EL (cell line): ENCODE measurements around the gene TMPRSS3.

ENCODE experiments used
- DNase-seq: peaks from one replicate; pipeline ENCODE4 v3.0.0-alpha.2; 2016

The TMPRSS3 gene

DNA sequence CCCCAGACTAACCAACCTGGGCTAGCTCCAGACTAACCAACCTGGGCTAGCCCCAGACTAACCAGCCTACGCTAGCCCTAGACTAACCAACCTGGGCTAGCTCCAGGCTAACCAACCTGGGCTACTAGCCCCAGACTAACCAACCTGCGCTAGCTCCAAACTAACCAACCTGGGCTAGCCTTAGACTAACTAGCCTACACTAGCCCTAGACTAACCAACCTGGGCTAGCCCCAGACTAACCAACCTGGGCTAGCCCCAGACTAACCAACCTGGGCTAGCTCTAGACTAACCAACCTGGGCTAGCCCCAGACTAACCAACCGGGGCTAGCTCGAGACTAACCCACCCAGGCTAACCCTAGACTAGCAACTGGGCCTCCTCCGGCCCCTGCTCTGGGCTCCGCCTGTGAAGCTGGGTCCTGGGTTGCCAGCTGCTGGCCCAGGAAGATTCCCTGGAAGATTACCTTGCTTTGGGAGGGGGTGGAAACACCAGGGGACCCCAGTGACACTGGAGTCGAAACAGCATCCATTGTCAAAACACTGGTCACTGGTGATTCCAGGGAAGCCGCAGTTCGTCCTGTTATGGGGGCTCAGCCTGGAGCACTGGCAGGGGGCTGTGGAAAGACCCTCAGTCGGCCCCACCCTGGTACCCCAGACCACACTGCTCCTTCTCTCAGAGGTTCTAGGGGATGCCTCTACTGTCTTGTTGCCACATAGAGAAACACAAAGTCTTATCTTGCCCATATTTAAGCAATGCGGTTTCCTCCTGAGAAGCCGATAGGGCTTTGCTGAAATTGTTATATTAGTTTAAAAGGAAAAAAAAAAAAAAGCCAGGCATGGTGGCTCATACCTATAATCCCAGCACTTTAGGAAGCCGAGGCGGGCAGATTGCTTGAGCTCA, 46.2 kb downstream of the TMPRSS3 start:
- DNase-seq: no peak

DNA sequence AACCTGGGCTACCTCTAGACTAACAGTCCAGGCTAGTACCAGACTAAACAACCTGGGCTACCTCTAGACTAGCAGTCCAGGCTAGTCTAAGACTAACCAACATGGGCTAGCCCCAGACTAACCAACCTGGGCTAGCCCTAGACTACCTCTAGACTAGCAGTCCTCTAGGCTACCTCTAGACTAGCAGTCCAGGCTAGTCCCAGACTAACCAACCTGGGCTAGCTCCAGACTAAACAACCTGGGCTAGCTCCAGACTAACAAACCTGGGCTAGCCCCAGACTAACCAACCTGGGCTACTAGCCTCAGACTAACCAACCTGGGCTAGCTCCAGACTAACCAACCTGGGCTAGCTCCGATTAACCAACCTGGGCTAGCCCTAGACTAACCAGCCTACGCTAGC, 47.1 kb downstream of the TMPRSS3 start:
- DNase-seq: no peak

DNA sequence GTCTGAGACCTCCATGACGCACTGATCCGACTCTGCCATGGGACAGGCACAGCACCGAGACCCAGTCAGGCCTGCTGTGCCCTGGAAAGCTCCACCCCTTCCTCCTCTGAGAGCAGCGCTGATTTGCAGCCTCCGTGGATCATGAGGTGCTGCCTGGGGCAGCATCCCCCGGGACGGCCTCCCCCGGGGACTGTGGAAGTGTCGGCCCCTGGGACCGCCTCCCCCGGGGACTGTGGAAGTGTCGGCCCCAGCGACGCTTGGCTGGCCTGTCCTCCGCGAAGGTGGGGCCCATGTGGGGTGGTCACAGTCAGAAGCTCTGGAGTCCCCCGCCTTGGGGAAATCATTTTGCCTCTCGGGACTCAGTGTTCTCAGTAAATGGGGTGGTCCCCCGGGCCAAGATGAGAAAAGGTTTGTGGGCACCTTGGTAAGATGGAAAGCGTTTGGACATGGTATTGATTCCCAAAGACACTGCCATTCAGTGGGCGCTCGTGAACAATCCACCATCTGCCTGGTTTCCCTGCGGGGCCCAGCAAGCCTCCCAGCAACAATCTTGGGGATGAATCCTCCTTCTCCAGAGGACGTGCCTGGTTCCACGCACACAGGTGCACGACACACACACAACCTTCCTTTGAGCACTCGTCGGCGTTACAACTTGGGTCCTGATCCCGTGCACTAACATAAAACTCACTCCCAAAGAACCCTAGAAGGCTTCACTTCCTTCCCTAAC, 48.1 kb downstream of the TMPRSS3 start:
- DNase-seq: no peak

DNA sequence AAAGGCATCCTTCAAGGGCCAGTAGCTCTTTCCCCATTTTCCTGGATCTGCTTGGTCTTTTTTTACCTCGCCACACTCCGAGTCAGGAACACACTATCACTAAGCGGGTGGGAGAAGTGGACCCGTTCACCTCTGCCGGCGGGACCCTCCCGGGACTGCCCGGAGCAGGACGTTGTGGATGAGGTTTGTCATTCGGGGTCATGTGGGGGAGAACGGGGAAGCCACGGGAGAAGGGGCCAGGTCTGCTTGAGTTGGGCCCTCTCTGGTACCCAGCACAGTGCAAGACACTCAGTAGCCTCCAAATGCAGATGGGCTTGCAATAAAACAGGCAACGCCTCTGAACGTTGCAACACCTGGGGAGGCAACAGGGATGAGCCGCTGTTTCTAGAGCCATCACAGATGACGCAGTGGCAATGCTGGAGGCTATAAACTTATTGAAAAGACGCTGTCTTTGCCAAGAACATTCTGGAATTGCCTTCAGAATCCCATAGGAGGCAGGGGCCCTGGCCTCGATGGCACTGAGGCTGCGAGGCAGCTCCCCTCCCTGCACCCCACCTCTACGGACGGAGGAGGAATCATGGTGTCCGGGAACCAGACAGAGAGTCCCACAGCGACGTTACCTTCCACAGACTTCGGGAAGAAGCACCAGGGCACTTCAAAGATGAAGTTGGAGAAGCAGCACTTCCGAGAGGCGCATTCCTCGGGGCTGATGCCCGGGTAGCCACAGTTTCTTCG, 48.8 kb downstream of the TMPRSS3 start:
- DNase-seq: no peak

DNA sequence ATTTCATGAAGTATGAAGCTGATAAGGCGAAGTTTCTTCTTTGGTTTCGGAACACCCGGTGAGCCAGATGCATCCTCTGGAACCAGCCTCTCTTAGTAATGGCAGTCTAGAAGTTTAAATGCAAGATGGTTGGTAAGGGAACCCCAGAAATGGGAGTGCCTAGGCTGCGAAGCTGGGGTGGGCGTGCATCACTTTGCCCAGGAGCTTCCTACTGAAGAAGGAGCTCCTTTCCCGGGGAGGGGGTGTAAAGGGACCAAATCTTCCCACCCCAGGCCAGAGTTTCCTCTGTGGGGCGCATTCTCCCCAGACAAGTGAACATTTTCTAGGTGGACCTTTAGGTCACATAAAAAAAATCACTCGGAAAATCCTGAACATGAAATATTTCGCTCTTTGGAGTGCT, 49.4 kb downstream of the TMPRSS3 start:
- DNase-seq: no peak

DNA sequence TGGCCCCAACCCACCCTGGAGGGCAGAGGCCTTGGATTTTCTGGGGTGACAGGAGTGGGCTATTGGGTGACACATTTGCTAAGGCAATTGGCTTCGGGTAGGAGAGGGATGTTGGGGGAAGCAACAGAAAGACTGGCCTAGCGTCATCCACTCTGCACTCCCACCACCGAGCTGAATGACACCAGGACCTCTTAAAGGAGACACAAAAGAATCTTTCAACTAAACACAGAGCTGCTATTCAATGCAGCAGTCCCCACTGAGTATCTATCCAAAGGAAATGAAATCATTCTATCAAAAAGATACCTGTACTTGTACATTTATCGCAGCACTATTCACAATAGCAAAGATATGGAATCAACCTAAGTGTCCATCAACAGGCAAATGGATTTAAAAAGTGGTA, 51.2 kb downstream of the TMPRSS3 start:
- no peak for DNase-seq

DNA sequence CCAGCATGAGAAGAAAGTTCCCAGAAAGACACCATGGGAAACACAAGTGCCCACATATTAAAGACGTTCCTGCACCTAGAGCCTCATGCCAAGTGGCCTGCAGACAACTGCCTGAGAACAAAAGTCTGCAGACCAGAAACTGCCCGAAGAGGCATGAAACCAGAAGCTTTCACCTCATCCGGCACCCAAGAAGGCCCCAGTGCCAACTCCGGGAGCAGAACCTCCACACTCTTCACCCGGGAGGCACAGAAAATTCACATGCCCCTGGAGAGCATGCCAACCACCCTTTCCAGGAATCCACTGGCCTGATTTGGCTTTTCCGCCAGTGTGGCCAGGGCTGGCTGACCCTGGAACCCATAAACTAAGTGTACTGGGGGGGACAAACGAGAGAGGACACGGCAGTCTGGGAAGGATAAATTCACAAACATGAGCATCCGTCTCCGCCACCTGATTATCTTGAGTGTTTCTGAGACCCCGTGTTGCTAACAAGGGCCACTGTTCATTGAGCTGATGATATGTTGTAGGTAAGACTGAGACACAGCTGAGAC, 51.8 kb downstream of the TMPRSS3 start:
- no peak for DNase-seq

DNA sequence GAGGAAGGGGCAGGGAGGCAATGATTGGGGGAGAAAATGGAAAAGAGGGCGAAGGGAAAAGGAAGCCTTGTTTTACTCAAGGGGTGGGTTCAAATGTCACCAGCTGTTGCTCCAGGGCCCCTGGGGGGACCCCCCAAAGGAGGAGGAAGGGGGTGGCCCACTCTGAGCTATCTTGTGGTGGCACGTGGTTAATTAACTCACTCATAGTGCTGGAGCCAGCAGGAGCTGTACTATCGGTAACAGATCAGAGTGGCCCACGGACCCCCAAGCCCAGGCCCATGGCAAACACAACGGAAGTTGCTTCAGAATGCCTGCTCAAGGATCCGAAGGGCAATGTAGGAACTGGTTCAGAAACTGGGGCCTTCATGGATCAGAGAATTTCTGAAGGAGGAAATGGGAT, 52.3 kb downstream of the TMPRSS3 start:
- no peak for DNase-seq

DNA sequence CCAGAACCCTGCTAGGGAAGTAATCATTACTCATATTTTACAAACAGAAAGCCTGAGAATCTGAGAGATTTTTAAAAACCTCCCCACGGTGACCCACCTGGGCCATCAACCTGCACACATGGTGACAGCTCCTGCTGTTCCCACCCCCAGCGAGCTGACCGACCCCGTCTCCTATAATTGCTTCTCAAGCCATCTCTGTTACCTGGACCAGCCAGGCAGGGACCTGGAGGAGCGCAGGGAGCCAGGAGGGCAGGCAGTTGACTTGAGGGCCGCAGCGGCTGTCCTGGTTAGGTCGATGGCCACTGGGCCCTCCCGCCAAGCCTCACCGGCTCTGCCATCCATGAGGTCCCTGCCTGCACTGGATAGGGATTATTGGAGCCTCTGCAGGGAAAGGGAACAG, 52.8 kb downstream of the TMPRSS3 start:
- DNase-seq: no peak

DNA sequence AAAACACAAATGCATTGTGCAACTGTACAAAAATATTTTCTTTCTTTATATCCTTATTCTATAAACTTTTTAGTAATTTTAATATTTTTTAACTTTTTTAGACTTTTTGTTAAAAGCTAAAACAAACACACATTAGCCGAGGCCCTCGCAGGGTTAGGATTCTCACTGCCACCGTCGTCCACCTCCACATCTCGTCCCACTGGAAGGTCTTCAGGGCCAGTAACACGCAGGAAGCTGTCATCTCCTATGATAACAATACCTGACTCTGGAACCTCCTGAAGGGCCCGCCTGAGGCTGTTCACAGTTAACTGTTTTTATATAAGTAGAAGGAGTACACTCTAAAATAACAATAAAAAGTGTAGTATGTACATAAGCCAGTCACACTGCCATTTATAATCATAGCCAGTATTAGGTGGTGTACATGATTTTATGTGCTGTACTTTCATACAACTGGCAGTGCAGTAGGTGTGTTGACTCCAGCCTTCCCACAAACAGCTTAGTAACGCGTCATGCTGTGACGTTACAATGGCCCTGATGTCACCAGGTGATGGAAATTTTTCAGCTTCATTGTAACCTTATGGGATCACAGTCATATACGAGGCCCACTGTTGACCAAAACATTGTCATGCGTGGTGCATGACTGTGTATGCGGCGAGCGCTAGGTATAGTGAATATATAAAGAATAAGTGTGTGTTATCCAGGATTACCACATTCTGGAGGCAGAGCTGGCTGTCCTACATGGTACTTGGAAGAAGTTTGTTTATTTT, 53.9 kb downstream of the TMPRSS3 start:
- DNase-seq: no peak

DNA sequence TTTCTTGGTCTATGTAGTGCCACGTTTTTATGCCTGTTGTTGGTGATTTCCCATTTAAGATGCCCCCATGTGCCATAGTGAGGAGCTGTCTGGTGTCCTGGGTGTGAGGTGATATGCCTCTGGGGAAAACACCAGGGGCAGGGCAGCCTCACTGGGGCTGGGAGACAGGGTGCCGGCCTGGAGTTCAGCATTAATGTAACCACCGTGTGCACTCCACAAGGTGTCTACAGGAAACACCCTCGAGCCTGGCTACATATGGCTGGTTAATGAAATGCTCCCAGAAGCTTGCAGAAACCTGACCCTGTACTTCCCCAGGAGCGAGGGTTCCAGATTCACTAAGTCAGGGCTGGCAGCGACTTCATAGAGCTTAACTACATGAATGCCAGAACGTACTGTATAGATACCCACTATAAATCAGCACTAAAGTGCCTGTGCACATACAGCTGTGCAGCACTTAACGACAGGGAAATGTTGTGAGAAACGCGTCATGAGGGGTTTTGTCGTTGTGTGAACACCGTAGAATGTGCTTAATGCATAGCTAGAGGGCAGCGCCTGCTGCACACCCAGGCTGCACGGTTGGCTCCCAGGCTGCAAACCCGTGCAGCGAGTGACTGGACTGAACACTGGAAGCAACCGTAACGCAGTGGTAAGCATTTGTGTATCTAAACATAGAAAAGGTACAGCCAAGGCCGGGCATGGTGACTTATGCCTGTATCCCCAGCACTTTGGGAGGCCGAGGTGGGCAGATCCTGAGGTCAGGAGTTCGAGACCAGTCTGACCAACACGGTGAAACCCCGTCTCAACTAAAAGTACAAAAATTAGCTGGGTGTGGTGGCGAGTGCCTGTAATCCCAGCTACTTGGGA, 55.4 kb downstream of the TMPRSS3 start:
- no peak for DNase-seq

DNA sequence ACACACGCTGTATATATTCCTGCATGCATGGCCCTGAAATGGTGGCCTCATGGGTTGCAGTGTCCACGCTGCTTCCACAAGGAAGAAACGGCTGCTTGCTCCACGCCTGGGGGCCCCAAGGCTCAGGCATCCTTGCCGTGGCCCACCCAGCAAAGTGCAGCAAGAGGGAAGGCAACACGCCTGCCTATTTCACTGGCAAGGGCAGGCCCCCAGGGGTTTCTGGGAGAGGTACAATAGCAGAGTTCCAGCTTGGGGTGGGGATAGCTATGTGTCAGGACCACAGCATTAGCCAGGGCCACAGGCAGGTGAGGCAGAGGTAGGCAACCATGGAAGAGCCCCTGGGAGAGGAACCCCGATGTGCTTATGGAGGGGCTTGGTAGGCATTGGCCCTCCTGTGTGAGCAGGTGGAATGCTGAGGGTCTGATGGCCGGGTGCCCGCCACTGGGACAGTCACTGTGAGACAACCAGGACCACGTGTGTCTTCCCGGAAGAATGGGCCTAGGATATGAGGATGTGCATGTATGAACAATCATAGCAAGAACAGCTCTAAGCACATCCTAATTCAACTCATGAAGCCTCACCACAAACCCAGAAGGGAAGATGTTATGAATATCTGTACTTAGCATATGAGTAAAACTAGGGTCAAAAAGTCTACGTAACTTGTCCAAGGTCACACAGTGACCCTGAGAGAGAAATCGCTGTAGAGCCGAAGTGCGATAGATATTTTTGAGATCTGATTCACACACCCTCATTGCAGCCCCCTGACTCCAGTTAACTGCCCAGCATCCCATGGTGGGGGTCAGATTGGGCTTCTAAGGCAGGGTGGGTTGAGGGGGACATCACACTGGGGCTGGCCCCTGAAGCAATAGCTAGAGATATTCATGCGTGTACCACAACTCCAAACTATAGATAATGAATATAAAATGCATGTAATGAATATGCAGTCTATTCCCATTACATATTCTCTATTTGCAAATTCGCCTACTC, 56.8 kb downstream of the TMPRSS3 start:
- no peak for DNase-seq

DNA sequence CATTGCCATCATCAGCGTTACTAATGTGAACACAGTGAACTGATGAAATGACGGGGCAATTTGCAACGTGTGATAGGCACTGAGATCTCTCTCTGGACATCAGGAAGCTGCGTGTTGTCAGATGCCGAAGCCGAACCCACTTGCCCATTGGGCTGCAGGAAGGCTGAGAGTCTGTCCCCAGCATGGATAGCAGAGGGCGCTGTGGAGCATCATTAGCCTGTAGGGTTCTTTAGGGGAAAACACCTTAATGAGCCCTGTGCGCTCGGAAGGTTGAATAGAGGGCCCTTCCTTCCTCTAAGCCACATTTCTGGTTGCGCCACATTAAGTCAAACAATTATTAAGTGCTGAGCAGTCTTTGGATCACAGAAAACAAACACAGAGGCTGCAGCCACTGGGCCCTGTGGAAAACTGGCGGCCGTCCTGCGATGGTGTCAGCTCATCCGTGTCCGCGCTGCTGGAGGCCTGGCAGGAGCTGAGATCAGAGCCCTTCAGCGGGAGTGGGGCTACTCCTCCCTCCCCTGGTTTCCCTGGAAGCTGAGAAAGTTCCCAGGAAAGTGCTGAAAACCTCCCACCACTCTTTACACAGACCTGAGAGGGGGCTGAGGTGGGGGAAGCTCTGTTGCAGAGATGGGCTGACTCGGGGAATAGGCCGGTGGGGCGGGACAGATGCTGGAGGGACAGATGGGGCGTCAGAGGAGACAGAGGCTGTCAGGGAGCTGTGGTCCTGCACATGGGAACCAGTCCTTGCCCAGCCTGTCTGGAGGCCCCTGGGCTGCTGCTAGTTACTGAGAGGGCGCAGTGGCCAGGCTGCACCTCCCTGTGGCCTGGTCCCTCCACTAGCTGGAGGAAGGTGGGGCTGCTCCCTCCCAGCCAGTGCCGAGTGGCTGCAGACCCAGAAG, 57.8 kb downstream of the TMPRSS3 start:
- peak; percentile 36 for DNase-seq

DNA sequence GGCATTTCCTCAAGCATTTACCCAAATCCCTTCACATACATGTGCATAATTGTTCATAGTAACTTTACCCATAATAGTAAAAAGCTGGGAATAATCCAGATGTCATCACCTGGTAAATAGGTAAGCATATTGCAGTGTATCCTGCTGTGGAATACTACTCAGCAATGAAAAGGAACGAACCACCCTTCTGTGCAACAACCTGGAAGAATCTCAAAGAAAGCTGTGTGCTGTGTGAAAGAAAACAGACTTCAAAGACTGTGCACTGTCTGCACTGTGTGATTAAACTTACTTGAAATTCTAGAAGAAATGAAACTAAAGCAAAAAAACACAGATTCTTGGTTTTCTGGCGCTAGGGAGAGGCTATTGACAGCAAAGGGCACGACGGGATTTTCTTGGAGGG, 58.6 kb downstream of the TMPRSS3 start:
- DNase-seq: no peak

DNA sequence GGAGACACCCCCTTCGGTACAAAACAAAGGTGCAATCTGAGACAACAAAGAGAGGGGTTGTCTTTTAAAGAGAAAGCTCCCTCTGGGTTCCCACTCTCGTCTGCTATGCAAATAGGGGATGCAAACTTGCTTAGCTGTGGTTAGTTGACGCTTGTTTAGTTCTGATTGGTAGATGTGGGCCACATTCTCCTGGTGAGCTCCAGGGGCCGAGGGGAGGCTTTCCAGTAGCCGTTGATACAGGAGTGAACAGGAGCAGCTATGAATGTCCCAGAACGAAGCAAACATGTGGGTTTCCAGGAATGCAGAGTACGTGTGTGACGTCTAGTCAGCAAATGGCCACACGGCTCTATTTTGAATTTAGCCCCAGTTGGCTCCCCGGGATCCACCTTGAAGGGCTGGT, 59.8 kb downstream of the TMPRSS3 start:
- no peak for DNase-seq

DNA sequence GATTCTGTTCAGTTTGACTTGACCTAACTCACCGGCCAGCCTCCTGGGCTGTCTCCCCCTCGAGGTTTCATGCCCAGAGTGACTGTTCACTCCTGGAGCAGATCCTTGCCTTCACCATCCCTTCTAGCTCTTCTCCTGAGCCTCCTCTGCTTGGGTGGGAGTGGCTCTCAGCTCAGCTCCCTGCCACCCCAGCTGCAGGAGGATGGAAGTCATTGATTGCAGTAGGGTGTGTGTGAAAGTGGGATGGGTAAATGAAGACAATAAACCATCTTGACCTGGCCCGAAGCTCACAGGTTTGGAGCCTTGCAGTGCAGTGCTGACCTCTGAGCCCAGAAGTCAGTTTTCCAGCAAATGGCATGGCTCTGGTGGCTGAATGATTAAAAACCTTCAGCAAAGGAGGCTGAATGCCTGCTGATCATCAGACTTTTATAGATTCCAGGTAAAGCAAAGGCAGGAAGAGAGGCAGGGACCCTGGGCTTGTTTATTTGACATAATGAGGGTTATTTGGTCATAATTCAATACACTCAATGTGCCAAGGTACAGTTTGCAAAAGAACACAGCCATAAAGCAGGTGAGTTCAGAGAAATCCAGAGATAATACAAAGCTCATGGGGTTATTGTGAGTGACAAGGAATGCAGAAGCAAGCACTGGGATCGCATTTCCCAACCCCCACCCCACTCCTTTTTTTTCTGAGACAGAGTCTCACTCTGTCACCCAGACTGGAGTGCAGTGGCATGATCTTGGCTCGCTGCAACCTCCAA, 63.1 kb downstream of the TMPRSS3 start:
- DNase-seq: no peak

DNA sequence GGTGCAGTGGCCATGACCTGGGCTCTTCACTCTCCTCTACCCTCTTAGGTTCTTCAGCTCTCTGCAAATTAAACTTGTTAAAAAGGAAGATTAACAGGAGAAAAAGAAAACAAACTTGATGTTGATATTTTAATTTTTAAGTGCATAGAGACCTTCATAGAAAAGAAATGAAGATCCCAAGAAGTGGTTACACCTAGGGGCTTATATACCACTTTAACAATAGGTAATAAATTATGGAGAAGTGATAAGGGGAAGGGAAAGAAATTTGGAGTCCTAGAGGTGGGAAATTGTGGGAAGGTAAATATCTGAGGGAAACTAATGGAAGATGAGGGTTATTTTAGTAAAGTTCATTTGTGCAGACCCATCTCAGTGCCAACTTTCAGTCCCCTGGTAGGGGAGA, 64.2 kb downstream of the TMPRSS3 start:
- no peak for DNase-seq
